Cardiac fibroblast (primary cell): ENCODE measurements around the gene TSNAX.
"Not testable (repeated sequence)": the region's sequence is repeated elsewhere in the genome, so short reads cannot be mapped to it uniquely, and the experiment has no call there.

Source experiments
- DNase-seq, 2 donors: peaks; one replicate each; pipeline versions ENCODE4 v3.0.0 to v3.0.0-alpha.2; 2010; ENCODE audit warnings: low read depth in 2 of 2
- H3K4me3 ChIP-seq, 2 donors: replicated peaks in 1 of 2; 1 replicate in 1 of 2; 2 replicates in 1 of 2; pipeline ENCODE4 v1.5.1; 2011; ENCODE audit warnings: low read depth in 2 of 2, low read length in 2 of 2, mild to moderate bottlenecking in 2 of 2, moderate library complexity in 1 of 2
- TF ChIP-seq, protein P1 (sequence below): IDR thresholded peaks from one replicate; pipeline ENCODE4 v1.5.1; 2011; ENCODE audit warnings: low read depth, mild to moderate bottlenecking, low read length, inconsistent platforms

The TSNAX gene

DNA sequence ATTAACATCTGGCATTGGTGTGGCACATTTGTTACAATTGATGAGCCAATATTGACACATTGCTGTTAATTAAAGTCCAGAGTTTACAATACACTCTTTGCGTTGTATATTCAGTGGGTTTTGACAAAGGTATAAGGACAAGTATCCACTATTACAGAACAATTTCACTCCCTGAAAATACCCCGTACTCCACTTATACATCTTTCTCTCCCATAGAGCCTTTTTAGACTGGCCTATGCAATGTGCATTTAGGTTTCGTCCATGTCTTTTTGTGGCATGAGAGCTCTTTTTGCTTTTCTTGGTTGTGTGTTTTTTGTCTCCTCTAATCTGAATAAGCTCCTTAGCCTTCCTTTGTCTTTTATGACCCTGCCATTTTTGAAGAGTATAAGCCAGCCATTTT lies 40.6 kb upstream of the TSNAX start:
- no peak for DNase-seq
- TF ChIP-seq, protein P1, sequence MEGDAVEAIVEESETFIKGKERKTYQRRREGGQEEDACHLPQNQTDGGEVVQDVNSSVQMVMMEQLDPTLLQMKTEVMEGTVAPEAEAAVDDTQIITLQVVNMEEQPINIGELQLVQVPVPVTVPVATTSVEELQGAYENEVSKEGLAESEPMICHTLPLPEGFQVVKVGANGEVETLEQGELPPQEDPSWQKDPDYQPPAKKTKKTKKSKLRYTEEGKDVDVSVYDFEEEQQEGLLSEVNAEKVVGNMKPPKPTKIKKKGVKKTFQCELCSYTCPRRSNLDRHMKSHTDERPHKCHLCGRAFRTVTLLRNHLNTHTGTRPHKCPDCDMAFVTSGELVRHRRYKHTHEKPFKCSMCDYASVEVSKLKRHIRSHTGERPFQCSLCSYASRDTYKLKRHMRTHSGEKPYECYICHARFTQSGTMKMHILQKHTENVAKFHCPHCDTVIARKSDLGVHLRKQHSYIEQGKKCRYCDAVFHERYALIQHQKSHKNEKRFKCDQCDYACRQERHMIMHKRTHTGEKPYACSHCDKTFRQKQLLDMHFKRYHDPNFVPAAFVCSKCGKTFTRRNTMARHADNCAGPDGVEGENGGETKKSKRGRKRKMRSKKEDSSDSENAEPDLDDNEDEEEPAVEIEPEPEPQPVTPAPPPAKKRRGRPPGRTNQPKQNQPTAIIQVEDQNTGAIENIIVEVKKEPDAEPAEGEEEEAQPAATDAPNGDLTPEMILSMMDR: no peak
- H3K4me3 ChIP-seq: no peak overlapping the region

DNA sequence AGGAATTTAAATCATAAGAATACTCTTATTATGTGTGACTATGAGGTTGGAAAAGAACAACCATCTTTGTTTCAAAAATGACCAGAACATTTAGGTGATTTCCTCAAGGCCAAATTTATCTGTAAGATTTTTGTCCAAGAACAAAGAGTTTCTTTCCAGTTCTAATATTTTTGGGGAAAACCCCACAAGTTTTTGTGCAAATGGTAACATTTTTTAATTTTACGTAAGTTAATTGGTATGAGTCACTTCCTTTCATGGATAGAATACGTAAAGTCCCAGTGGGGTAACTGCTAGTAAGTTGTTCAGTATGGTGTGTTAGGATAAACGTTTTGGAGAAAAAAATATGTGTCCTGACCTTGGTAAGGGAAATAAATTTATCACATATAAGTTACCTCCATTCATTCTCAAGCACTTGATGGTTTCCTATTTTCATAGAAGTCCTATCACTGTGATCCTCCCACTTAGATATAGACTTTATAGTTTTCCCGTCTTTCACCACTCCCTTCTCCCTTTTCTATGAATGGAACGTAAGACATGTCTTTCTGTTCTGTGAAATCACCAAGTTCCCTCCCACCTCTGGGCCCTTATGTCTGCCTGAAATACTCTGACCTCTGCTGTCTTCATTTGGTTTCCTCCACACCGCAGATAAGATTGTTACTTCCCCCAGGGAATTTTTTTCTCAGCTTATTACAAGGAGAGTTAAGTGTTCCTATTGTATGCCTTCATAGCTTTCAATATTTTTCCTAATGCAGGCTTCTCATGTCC lies 34.9 kb upstream of the TSNAX start:
- no peak overlapping the region for H3K4me3 ChIP-seq
- TF ChIP-seq, protein P1: no peak
- peak; percentile 80 to 82 for DNase-seq

DNA sequence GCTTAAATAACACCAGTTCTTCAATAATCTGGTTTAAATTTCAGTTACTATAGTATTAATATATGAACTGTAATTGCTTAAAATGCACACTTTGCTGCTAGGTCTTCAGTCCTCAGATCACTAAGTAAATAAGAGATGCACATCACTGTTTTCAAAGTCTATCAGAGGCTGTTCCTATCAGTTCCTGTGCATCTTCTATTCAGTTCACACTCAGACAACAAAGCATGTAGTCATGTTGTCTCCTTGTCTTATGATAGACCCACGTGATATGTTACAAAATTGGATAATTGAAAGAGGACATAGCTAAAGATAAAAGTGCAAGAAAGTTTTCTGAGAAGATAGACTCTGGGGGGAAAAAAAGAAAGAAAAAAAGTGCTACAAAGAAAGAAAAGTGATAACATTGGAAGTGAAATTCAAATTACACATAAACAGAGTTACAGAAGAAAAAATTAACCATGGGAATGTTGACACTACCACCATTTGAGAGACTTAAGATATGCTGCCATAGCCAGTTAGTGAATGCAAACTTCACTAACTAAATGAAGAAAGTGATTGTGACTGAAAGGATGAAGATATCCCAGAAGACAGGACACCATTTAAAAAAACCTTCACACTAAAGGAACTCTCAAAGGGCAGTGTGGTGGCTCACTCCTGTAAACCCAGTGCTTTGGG lies 33.9 kb upstream of the TSNAX start:
- no peak overlapping the region for H3K4me3 ChIP-seq
- DNase-seq: no peak
- TF ChIP-seq, protein P1: no peak

DNA sequence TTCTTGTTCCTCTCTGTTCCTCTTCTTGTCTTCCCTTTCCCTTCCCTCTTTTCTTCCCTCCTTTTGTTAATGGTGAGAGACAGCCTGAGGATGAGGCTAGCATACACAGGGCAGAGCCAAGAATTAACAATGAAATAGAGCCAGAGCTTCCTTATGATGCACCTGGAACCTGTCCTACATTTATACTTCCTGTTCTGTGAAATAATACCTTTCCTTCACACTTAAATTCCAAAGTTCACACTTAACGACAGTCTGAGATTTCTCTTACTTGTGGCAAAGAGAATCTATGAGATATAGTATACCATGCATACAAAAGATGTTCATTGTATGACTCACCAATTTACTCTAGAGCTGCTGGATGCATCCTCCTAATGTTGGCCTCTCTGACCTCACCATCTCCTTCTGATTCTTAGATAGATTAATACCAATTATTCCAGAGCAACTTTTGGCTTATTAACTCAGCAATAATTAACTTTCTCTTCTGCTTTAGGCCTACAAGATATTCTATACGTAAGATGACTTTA lies 30.8 kb upstream of the TSNAX start:
- no peak overlapping the region for H3K4me3 ChIP-seq
- no peak for DNase-seq
- TF ChIP-seq, protein P1: no peak

DNA sequence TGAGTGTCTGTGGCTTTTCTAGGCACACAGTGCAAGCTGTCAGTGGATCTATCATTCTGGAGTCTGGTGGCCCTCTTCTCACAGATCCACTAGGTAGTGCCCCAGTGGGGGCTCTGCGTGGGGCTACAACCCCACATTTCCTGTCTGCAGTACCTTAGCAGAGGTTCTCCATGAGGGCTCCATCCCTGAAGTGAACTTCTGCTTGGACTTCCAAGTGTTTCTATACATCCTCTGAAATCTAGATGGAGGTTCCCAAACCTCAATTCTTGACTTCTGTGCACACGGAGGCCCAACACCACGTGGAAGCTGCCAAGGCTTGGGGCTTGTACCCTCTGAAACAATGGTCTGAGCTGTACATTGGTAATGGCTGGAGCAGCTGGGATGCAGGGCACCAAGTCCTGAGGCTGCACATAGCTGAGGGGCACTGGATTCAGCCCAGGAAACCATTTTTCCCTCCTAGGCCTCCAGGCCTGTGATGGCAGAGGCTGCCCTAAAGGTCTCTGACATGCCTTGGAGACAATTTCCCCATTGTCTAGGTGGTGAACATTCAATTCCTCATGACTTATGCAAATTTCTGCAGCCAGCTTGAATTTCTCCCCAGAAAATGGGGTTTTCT lies 29.2 kb upstream of the TSNAX start:
- H3K4me3 ChIP-seq: no peak overlapping the region
- DNase-seq: no peak
- TF ChIP-seq, protein P1: no peak

DNA sequence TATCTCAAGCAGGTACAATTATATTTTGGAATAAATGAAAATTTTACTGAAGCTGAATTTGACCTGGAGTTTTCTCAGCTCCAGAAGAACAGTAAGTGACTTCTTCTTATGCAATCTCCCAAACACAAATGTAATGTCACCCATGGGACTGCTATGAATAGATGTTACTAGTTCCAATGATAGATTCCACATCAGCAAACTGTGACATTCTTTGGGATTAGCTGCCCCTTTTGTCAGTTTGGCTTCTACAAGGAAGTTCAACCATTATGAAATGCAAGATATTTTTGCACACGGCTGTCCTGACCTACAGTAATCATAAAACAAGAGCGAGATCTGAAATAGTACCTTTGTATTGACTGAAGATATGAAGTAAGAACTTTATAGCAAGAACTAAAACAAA lies 27.8 kb upstream of the TSNAX start:
- no peak for DNase-seq
- H3K4me3 ChIP-seq: no peak overlapping the region
- TF ChIP-seq, protein P1: no peak

DNA sequence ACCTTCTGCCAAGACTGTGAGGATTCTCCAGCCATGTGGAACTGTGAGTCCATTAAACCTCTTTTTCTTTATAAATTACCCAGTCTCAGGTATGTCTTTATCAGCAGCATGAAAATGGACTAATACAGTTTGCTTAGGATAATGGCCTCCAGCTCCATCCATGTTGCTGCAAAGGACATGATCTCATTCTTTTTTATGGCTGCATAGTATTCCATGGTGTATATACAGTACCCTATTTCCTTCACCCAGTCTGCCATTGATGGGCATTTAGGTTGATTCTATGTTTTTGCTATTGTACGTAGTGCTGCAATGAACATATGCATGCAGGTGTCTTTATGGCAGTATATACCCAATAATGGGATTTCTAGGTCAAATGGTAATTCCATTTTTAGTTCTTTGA lies 25.3 kb upstream of the TSNAX start:
- H3K4me3 ChIP-seq, DNase-seq: not testable (repeated sequence)
